Panc1 (cell line): Measurements from ENCODE around the gene CACNG3. TPM values are rescaled to one million over a fixed set of nuclear protein-coding genes. Genes with fewer than 3 reads are reported as not detected.

Source experiments
- ATAC-seq: fragments of 200-7000 bp; cut with Tn5 transposase; 2 replicates; pipeline ENCODE4 v1.9.1; 2020; ENCODE audit warnings: mild to moderate bottlenecking, moderate library complexity
- BruUV-seq: library from RNA; stranded (reverse); fragments of 400-500 nt; replicated peaks from 2 replicates; lab custom pipeline; 2021; lab: Mats Ljungman, UMichigan
- CTCF ChIA-PET: fragments of 300-600 bp; sonication (Branson Sonifier 250); formaldehyde crosslinking; loops from one replicate; lab custom pipeline; 2022; ENCODE audit warnings: antibody characterized with exemption; lab: Charles Lee
- POLR2A ChIA-PET: fragments of 300-600 bp; sonication (Branson Sonifier 250); formaldehyde crosslinking; loops from one replicate; lab custom pipeline; 2022; ENCODE audit warnings: antibody characterized with exemption; lab: Charles Lee
- DNase-seq: peaks from one replicate; pipeline ENCODE4 v3.0.0-alpha.2; 2010; ENCODE audit warnings: low read depth, low spot score
- H3K27ac ChIP-seq: 2 replicates; pipeline ENCODE4 v1.5.1; 2011; ENCODE audit warnings: mild to moderate bottlenecking, low read length, inconsistent platforms
- H3K27me3 ChIP-seq: fragments of 200-500 bp; sonication (Bioruptor generic); 2 replicates; pipeline ENCODE4 v1.6.0; 2014; ENCODE audit warnings: low read length, inconsistent platforms; ENCODE audit not compliant: control insufficient read depth, insufficient read depth
- H3K36me3 ChIP-seq: fragments of 200-500 bp; sonication (Bioruptor generic); 2 replicates; pipeline ENCODE4 v1.5.1; 2014; ENCODE audit warnings: inconsistent platforms, mild to moderate bottlenecking, low read length, moderate library complexity; ENCODE audit not compliant: control insufficient read depth, insufficient read depth
- H3K4me1 ChIP-seq: 2 replicates; pipeline ENCODE4 v1.5.1; 2011; ENCODE audit warnings: inconsistent platforms, mild to moderate bottlenecking, low read length, moderate library complexity; ENCODE audit not compliant: control insufficient read depth, insufficient read depth
- H3K4me3 ChIP-seq, 2 experiments: 2 replicates each; pipeline ENCODE4 v1.5.1; 2011 to 2012; ENCODE audit warnings: low read depth in 2 of 2, low read length in 2 of 2, mild to moderate bottlenecking in 2 of 2, inconsistent platforms in 1 of 2, moderate library complexity in 1 of 2
- H3K9me3 ChIP-seq: fragments of 200-500 bp; sonication (Bioruptor generic); 2 replicates; pipeline ENCODE4 v1.5.1; 2014; ENCODE audit warnings: low read depth, mild to moderate bottlenecking, inconsistent platforms, low read length, moderate library complexity; ENCODE audit not compliant: control insufficient read depth, insufficient read depth
- POLR2AphosphoS5 ChIP-seq: IDR thresholded peaks from 2 replicates; pipeline ENCODE4 v1.6.1; 2012; ENCODE audit warnings: mild to moderate bottlenecking, low read depth, low read length, moderate library complexity
- SIN3A ChIP-seq: IDR thresholded peaks from 2 replicates; pipeline ENCODE4 v1.6.1; 2012; ENCODE audit warnings: low read depth, mild to moderate bottlenecking, low read length, moderate library complexity, borderline replicate concordance; ENCODE audit not compliant: insufficient read depth
- TCF7L2 ChIP-seq: IDR thresholded peaks from 2 replicates; pipeline ENCODE4 v1.6.1; 2011; ENCODE audit warnings: mild to moderate bottlenecking, low read depth, low read length, inconsistent platforms
- in situ Hi-C: cut with HindIII; loops from 2 replicates; pipeline ENCODE4 v1.10.0; 2016; ENCODE audit warnings: low sequenced_read_pairs, low pct_unique_long_range_greater_than_20kb
- intact Hi-C: fragments of 100-400 bp; cut with micrococcal nuclease; formaldehyde crosslinking; loops from one replicate; pipeline ENCODE4 v1.10.0; 2022; ENCODE audit not compliant: unreplicated experiment
- total RNA-seq: library from RNA; stranded (reverse); gene quantifications from one replicate; pipeline ENCODE4 v1.2.1, GENCODE V29; 2021; ENCODE audit not compliant: unreplicated experiment
- TF ChIP-seq, protein P1 (sequence below): fragments of 450-650 bp; IDR thresholded peaks from 2 replicates; pipeline ENCODE4 v1.5.1; 2017; ENCODE audit warnings: mild to moderate bottlenecking
- TF ChIP-seq, protein P2 (sequence below), 2 experiments: IDR thresholded peaks; 2 replicates each; pipeline ENCODE4 v1.6.1; 2011 to 2012; ENCODE audit warnings: low read depth in 2 of 2, control low read depth in 1 of 2, low read length in 1 of 2, mild to moderate bottlenecking in 1 of 2, moderate library complexity in 1 of 2; ENCODE audit not compliant: insufficient read depth in 1 of 2

CACNG3 gene
- total RNA-seq, 1 experiment from 2014 or later: not detected

DNA sequence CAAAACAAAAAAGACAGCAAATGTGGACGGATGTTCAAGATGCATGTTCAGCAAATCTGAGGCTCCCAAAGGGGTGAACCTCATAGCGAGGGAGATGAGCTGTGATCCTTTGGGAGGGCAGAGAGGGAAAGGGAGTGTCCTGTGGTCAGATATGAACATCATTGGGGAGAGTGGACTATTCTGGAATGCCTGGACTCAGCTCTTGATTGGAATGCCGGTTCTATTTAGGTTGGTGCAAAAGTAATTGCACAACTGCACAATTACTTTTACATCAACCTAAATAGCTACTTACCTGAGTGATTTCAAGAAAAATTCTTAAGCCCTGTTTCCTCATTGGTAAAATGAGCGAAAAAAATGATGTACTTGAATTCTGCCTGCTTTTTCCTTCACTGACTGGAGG lies 89.6 kb downstream of the CACNG3 start:
- intact Hi-C loops: no loop called here
- Histone ChIP-seq H3K9me3 (no peaks in the 10 kb centered on the region), H3K4me1 (no peaks in the 10 kb centered on the region), H3K36me3 (no peaks in the 10 kb centered on the region), H3K4me3 (no peak overlapping the region), H3K27me3 (peaks cover 2% of the 10 kb centered on the region; the same call in 1 of the 2 replicates), H3K27ac (no peak overlapping the region)
- POLR2A ChIA-PET: no interaction called here
- CTCF ChIA-PET: no interaction called here
- ATAC-seq (no peak), DNase-seq (no peak)
- TF ChIP-seq SIN3A (no peak), POLR2AphosphoS5 (no peak), TCF7L2 (no peak)
- TF ChIP-seq, protein P1, sequence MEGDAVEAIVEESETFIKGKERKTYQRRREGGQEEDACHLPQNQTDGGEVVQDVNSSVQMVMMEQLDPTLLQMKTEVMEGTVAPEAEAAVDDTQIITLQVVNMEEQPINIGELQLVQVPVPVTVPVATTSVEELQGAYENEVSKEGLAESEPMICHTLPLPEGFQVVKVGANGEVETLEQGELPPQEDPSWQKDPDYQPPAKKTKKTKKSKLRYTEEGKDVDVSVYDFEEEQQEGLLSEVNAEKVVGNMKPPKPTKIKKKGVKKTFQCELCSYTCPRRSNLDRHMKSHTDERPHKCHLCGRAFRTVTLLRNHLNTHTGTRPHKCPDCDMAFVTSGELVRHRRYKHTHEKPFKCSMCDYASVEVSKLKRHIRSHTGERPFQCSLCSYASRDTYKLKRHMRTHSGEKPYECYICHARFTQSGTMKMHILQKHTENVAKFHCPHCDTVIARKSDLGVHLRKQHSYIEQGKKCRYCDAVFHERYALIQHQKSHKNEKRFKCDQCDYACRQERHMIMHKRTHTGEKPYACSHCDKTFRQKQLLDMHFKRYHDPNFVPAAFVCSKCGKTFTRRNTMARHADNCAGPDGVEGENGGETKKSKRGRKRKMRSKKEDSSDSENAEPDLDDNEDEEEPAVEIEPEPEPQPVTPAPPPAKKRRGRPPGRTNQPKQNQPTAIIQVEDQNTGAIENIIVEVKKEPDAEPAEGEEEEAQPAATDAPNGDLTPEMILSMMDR: no peak
- TF ChIP-seq, protein P2, sequence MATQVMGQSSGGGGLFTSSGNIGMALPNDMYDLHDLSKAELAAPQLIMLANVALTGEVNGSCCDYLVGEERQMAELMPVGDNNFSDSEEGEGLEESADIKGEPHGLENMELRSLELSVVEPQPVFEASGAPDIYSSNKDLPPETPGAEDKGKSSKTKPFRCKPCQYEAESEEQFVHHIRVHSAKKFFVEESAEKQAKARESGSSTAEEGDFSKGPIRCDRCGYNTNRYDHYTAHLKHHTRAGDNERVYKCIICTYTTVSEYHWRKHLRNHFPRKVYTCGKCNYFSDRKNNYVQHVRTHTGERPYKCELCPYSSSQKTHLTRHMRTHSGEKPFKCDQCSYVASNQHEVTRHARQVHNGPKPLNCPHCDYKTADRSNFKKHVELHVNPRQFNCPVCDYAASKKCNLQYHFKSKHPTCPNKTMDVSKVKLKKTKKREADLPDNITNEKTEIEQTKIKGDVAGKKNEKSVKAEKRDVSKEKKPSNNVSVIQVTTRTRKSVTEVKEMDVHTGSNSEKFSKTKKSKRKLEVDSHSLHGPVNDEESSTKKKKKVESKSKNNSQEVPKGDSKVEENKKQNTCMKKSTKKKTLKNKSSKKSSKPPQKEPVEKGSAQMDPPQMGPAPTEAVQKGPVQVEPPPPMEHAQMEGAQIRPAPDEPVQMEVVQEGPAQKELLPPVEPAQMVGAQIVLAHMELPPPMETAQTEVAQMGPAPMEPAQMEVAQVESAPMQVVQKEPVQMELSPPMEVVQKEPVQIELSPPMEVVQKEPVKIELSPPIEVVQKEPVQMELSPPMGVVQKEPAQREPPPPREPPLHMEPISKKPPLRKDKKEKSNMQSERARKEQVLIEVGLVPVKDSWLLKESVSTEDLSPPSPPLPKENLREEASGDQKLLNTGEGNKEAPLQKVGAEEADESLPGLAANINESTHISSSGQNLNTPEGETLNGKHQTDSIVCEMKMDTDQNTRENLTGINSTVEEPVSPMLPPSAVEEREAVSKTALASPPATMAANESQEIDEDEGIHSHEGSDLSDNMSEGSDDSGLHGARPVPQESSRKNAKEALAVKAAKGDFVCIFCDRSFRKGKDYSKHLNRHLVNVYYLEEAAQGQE (IDR thresholded peaks at IDR 0.05; ENCODE audit: insufficient read depth in 1 of 2, low read depth in 2 of 2, low read length in 1 of 2): no peak
- in situ Hi-C loops: no loop called here
- BruUV-seq: no TSS peak

DNA sequence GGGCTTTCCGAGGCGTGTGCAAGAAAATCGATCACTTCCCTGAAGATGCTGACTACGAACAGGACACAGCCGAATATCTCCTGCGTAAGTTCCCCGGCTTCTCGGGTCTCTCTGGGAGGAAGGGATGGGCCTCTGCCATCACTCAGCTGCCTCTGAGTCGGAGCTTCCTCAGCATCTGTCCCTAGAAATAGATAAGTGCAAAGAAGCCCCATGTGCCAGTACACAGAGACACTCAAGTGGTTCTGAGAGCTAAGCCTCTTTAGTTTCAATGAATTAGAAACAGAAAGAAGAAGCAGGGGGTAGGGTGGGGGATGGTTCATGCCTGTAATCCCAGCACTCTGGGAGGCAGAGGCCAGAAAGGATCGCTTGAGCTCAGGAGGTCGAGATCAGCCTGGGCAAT lies 90.6 kb downstream of the CACNG3 start:
- no TSS peak for BruUV-seq
- peaks cover 2% of the 10 kb centered on the region; the same call in 1 of the 2 replicates for H3K27me3 ChIP-seq

More for the DNA sequence above, 90.6 kb downstream of the CACNG3 start:
- intact Hi-C loops (no loop called here), in situ Hi-C loops (no loop called here)
- no peak overlapping the region for H3K4me3 ChIP-seq
- H3K4me1 ChIP-seq: no peaks in the 10 kb centered on the region
- ATAC-seq (no peak), DNase-seq (no peak)
- no peaks in the 10 kb centered on the region for H3K36me3 ChIP-seq
- CTCF ChIA-PET: no interaction called here
- no peak overlapping the region for H3K27ac ChIP-seq
- POLR2A ChIA-PET: no interaction called here
- TF ChIP-seq TCF7L2: no peak
- no peak for TF ChIP-seq POLR2AphosphoS5
- no peak for TF ChIP-seq SIN3A
- TF ChIP-seq, protein P2 (IDR thresholded peaks at IDR 0.05; ENCODE audit: insufficient read depth in 1 of 2, low read depth in 2 of 2, low read length in 1 of 2): no peak
- no peaks in the 10 kb centered on the region for H3K9me3 ChIP-seq
